C4-2B (cell line): ENCODE results near the gene DBP.

ENCODE experiments used
- H3K27ac ChIP-seq: fragments of 450-650 bp; 2 replicates; pipeline ENCODE4 v1.5.1; 2017
- CTCF ChIP-seq: fragments of 450-650 bp; conservative IDR thresholded peaks from 2 replicates; pipeline ENCODE4 v1.5.1; 2017; ENCODE audit warnings: mild to moderate bottlenecking
- ZFX ChIP-seq: fragments of 450-650 bp; IDR thresholded peaks from 2 replicates; pipeline ENCODE4 v1.6.1; 2017

DBP gene

GRCh38 chr19:48634036-48634342 is 3.2 kb downstream of the DBP start:
- TF ChIP-seq ZFX (no peak), CTCF (no peak)
- H3K27ac ChIP-seq = peak overlapping the region; percentile 92

GRCh38 chr19:48633148-48634035 is 3.8 kb downstream of the DBP start:
- no peak for TF ChIP-seq CTCF
- TF ChIP-seq ZFX = no peak
- H3K27ac ChIP-seq = peak overlapping the region; percentile 92

- H3K27ac ChIP-seq = peak overlapping the region; percentile 92
- TF ChIP-seq CTCF = no peak
- no peak for TF ChIP-seq ZFX
Observed at GRCh38 chr19:48632692-48633147, 4.5 kb downstream of the DBP start.

- peak overlapping the region; percentile 92 for H3K27ac ChIP-seq
Observed at GRCh38 chr19:48632286-48632685, 4.9 kb downstream of the DBP start.

GRCh38 chr19:48631225-48631624 is 6.0 kb downstream of the DBP start:
- H3K27ac ChIP-seq = peak overlapping the region; percentile 93
- TF ChIP-seq ZFX = no peak
- no peak for TF ChIP-seq CTCF

GRCh38 chr19:48630296-48631063 is 6.7 kb downstream of the DBP start:
- TF ChIP-seq CTCF (peak; percentile 45; the same call in 1 of the 2 replicates), ZFX (no peak)
- peak overlapping the region; percentile 93 for H3K27ac ChIP-seq

GRCh38 chr19:48629599-48630295 is 7.4 kb downstream of the DBP start:
- TF ChIP-seq CTCF (no peak), ZFX (no peak)
- H3K27ac ChIP-seq = peak overlapping the region; percentile 93
